ENCODE results near the gene MPND.

MPND gene

GRCh38 chr19:4379383-4380253 is 36.3 kb downstream of the MPND start:
- DNase-seq (ENCODE audit: low spot score) = no peak

GRCh38 chr19:4380254-4380727 is 36.9 kb downstream of the MPND start:
- no peak for DNase-seq (ENCODE audit: low spot score)

- no peak for DNase-seq (ENCODE audit: low spot score)
Observed at GRCh38 chr19:4385291-4386040, 42.1 kb downstream of the MPND start.

- DNase-seq (ENCODE audit: low spot score) = no peak
Observed at GRCh38 chr19:4386041-4386782, 42.9 kb downstream of the MPND start.

DNA sequence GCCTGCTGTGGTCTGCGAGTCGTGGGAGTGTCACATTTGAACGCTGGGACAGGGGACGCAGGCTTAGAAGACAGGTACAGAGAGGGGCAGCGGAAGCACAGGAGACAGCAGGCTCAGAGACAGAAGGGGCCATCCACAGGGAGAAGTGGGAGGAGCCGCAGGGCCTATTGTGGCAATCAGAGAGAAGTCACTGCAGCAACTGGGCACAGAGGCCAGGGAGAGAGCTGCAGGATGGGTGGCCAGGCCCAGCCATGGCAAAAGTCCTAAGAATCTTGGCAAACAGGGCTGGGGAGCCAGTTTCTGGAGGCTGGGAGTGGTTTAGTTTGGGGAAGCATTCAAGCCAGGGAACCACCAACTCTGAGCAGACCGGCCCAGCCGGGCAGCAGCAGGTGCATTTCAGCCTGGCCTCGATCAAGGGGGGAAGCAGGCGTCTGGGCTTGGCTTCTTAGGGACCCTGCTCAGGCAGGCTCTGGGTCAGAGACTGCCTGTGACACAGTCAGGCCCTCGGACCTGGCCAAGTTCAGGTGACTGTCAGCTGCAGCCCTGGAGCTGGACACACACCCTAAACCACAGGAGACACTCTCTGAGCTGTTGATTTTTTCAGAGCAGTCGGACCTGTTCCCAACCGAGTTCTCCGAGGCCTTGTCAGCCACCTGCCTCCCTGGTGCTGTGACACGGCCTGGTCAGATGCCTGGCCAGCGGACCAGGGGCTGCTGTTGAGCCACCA is 45.1 kb downstream of the MPND start:
- DNase-seq (ENCODE audit: low spot score) = peak; percentile 48

GRCh38 chr19:4389064-4389375 is 45.7 kb downstream of the MPND start:
- DNase-seq (ENCODE audit: low spot score) = no peak

DNA sequence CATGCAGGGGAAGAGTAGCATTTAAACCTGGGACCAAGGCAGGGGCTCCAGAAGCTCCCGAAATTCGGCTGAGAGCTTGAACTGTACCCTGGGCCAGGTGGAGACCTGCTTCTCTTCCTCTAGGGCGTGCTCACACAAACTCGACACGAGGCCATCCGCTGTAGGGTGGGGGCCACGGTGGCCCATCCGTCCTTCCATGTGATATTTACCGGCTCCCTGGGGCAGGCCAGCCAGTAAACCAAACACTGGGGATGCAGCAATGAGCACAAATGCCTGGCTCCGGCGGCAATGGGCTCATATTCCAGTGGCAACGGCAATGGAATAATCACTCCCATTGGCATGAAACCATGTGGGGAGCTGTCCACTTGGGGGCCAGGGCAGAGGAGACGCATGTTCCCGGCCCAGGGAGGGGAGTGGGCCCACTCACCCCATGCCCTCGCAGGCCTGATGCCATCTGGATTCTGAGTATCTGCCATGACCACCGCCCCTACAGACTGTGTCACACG is 46.2 kb downstream of the MPND start:
- DNase-seq (ENCODE audit: low spot score) = no peak

- peak; percentile 42 for DNase-seq (ENCODE audit: low spot score)
Observed at GRCh38 chr19:4390017-4390566, 46.7 kb downstream of the MPND start.

GRCh38 chr19:4390567-4391305 is 47.4 kb downstream of the MPND start:
- DNase-seq (ENCODE audit: low spot score) = no peak

DNA sequence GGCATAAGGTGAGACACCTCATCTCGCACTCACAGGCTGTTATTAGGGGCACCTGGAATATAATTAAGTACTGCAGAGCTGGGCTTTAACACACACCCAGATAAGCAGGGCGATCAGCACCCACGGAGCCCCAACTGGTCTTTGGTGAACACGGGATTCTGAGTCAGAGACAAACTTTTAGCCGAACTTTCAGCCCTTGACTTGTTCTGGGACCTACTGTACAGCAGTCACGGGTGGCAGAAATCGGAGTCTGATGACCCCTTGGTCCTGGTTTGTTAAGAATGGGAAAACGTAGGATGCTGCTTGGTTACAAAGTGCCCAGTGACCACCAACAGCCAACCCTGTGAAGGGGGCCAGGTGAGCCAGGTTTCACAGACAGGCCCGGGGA is 47.9 kb downstream of the MPND start:
- no peak for DNase-seq (ENCODE audit: low spot score)

GRCh38 chr19:4391701-4392483 is 48.5 kb downstream of the MPND start:
- DNase-seq (ENCODE audit: low spot score) = peak; percentile 44

GRCh38 chr19:4393947-4394590 is 50.7 kb downstream of the MPND start:
- DNase-seq (ENCODE audit: low spot score) = peak; percentile 73

- no peak for DNase-seq (ENCODE audit: low spot score)
Observed at GRCh38 chr19:4396949-4397783, 53.8 kb downstream of the MPND start.

- no peak for DNase-seq (ENCODE audit: low spot score)
Observed at GRCh38 chr19:4399812-4400134, 56.4 kb downstream of the MPND start.

DNA sequence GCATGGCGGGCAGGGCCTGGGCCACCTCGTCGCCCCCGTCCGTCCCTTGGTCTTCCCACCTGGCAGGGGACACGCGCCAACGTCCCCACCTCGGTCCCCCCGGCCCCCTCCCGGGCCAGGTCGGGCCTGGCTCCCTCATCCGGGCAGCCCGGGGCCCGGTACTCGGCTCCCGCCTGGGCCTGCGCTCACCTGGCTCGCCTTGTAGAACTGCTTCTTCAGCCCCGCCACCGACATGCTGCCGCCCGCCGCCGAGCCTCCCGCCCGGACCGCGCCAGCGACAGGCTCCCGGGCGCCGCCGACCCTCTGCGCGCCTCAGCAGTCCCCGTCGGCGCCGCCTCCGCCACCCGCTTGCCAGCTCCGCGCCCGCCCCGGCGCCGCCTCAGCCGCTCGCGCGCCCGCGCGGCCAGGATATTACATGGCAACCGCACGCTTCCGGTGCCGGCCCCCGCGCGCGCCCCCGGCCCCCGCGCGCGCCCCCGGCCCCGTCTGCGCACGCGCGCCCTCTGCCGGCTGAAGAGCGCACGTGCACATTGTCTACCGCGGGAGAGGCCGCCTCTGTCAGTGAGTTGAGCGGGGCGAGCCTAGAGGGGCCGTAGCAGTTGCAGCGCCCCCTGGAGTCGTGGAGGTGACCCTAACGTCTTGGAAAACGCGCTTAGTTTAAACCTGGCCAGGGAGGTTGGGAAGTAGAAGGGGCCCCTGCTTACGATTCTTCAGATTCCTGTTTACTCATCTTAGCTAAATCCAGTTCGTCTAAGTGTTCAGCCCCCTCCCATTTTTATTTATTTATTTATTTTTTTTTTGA is 57.0 kb downstream of the MPND start, which contains the start of gene SH3GL1:
Gene SH3GL1, minus strand, starts transcription at position 413 of the 802 bp plus-strand sequence. Its CDS starts 179 bp downstream, at position 234.
- peak; percentile 92 for DNase-seq (ENCODE audit: low spot score)

DNA sequence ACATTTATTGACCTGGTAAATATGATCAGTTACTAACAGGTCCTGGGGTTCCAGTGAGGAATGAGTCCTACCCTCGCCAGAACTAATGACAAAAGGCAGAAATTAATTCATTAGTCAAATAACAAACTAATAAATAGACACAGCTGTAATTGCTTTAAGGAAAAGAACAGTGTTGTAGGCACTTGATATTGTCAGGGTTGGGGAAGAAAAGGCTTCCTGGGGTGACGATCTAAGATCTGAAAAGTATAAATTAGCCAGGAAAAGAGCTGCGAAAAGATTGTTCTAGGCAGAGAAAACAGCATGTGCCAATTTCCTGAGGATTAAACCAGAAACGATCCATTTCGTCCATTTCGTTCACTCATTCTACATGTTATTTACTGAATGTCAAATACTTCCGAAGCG is 58.4 kb downstream of the MPND start:
- DNase-seq (ENCODE audit: low spot score) = no peak

GRCh38 chr19:4402171-4403004 is 59.0 kb downstream of the MPND start, which contains the start of gene CHAF1A:
TSS of gene CHAF1A (plus strand) at chr19:4402640. CDS start at chr19:4402763, 123 bp downstream.
- DNase-seq (ENCODE audit: low spot score) = peak; percentile 100

All from AG08395 (cell line).